HG03354 (cell line): Measurements from ENCODE around the gene SNCAIP.
"Not testable (repeated sequence)": the region's sequence is repeated elsewhere in the genome, so short reads cannot be mapped to it uniquely, and the experiment has no call there.

Experiments
- ATAC-seq: cut with Tn5 transposase; IDR thresholded peaks from one replicate; pipeline ENCODE4 v1.9.1; 2021; ENCODE audit warnings: mild to moderate bottlenecking; ENCODE audit not compliant: unreplicated experiment, poor library complexity, severe bottlenecking

Gene SNCAIP

GRCh38 chr5:122353361-122353760, 41.3 kb downstream of the SNCAIP start:
- ATAC-seq: not testable (repeated sequence)

DNA sequence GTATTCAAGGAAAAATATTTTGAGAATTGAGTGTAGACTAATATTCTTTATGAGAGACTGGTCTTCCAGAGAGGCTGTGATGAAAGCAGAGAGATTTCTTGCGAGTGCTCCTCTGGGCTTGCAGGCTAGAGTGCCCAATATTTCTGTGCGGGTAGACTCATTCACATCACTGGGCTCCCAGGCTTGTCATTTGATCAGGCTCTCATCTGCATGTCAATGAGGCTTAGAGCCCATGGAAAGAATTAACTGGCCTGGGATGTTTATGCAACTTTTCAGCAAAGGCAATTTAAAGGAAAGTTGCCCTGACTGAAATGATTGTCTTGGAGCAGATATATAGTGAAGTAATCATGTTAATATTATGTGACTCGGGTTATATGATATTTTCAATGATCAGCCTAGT, 42.3 kb downstream of the SNCAIP start:
- ATAC-seq: no peak

- ATAC-seq: no peak
Observed at GRCh38 chr5:122355324-122355723, 43.3 kb downstream of the SNCAIP start.

DNA sequence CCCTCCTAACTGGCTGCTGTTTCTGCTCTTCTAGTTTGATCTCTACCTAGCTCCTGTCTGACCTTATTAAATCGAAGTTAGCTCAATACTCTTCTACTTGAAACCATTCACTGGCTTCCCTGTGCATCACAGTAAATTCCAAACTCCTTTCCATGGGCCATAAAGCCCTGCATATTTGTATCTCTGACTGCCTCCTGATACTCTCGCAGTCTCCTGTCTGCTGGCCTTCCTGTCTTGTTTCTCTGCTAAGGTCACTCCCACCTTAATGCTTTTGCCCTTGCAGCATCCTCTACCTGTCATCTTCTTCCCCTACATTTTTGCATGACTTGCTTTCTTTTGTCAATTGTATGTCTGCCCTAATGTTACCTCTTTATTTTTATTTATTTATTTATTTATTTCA, 44.8 kb downstream of the SNCAIP start:
- no peak for ATAC-seq

DNA sequence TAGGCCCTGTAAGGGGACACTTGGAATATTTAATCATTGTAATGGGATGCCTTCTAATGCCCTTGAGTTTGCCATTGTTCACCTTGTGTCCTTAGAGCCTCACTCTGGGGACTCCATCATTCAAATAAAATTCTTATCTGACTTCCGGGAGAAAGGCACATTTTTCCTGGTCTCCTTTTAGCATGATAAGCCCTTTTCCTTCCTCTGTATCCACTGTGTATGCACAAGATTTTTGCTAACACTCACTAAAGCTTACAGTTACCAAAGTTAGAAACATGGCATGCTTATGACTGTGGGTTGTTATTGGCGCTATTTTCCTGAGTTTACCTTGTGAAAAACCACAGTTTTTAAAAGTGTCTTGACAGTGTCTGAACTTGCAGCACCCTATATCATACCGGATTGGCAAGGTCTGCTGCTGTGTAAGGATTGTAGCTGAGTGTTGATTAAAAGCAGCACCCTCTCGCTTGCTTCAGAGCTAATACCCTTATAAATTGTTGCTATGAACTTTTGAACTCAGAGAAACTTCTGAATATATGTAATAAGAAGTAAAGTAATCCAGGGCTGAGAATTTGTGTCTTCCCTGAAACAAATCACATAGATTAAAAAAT, 46.4 kb downstream of the SNCAIP start:
- ATAC-seq: no peak

DNA sequence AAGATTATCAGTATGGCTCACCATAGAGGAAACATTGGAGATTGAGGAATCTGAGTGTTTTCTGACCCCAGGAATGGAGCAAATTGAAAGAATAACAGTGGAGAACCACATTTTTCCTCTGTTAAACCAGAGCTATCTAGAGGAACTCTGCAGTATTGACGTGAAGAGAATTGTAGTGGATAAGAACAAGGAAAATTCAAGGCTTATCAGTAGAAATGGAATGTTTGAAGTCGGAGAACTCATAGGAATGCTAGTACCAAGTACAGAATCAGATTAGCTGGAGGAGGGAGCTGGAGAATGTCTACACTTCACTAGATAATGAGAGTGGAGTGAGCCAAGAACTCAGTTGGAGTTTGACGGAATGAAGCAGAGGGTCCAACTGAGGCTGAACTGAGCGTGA, 50.3 kb downstream of the SNCAIP start:
- ATAC-seq: no peak

DNA sequence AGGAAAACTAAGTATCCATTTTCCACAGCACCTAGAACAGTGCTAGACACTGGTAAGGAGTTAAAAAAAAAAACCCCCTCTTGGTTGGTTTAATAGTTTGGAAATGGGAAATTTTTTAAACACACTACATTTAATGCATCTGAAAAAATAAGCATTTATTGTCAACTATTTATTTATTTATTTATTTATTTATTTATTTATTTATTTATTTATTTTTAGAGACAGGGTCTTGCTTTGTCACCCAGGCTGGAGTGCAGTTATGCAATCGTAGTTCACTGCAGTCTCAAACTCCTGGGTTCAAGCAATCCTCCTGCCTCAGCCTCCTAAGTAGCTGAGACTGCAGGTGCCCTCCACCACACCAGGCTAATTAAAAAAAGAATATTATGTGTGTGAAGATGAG, 51.6 kb downstream of the SNCAIP start:
- ATAC-seq: no peak

GRCh38 chr5:122366501-122366900, 54.5 kb downstream of the SNCAIP start:
- no peak for ATAC-seq

DNA sequence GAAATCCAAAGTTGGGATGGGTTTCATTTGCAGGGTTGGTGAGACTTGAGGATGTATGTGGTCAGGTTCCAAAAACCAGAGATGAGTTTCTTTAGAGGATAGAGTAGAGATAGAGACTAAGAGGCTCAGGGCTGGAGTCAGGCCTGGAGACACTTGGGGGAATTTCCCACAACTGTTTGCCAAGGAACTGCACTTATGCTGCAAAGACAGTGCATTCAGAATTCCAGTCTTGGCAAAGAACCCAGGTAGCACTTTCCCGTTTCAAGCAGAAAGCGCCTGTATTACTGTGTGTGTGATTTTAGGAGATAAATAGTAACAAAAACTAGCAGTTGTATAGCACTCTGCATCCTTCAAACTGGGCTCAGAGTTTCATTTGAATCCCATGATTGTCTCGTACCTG, 55.4 kb downstream of the SNCAIP start:
- no peak for ATAC-seq

DNA sequence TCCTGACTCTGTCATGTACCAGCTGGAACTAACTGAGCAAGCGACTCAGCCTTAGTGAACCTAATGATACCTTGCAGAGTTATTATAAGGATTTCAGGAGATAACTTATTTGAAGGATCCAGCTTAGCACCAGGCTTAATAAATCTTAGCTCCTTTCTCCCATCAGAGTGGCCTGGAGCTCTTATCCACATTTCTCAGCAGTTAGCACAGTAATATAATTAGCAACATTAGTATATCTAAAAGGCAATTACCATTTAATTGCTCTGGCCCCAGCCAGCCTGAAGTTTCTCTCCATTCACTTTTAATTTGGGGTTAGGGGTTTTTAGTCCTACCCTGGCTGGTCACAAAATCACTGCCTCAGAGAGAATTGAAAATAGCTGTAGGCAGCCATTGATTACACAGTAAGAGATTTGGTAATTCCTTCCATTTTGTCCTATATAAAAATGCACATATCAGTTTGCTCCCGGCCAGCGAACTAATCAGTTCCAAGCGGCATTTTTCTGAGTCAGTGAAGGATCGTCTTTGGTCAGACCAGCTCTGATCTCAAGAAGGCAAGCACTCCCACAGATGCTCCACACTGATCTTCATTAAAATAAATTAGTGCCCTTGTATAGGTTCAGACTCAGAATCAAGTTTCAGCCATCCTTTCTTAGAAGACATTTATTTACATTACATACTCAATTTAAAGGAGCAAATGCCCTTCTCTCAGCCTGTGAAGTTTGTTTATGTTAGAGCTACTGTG, 56.6 kb downstream of the SNCAIP start:
- no peak for ATAC-seq

DNA sequence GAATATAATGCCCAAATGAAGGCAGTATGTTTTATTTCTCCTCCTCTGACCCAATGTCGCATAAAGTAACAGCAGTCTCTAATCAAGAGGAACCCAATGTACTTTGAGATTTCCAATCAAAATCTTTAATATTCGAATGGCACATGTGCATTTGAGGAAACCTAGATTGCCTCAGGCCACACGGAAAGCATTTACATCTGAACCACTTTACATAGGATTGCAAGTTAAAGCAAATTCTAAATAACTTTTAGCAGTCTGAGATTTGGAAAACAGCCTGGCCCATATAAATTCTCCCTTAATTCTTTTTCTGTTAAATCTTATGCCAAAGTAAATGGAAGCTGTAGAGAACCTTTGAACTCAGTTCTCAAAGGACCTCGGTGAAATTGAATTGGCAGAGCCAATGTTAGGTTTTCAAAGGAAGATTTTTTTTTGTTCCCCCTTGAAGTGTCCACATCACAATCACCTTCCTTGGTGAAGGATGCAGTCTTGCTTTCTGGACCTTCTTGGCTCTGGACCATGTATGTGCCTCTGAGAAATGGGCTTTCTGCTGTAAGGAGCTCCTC, 57.3 kb downstream of the SNCAIP start:
- ATAC-seq: no peak

GRCh38 chr5:122371511-122372151, 59.6 kb downstream of the SNCAIP start:
- no peak for ATAC-seq

DNA sequence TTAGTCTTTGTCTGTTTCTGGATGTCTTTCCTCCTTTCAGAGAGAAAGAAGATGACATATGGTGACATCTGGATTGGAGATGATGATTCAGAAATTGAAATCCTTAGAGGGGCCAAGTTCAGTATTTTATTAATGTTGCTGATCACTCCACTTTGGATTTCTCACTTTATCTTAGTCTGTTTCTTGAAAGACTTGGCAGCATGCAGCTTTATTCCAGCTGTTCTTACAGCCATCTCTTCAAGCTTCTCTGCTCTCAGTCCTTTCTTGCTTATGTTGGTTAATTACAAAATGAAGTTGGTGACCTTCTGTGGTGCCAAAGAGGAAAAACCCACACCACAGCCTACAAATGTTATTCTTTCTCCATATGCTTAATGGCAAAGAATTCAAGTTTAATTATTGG, 62.1 kb downstream of the SNCAIP start:
- no peak for ATAC-seq

- ATAC-seq: no peak
Observed at GRCh38 chr5:122375801-122376200, 63.8 kb downstream of the SNCAIP start.

DNA sequence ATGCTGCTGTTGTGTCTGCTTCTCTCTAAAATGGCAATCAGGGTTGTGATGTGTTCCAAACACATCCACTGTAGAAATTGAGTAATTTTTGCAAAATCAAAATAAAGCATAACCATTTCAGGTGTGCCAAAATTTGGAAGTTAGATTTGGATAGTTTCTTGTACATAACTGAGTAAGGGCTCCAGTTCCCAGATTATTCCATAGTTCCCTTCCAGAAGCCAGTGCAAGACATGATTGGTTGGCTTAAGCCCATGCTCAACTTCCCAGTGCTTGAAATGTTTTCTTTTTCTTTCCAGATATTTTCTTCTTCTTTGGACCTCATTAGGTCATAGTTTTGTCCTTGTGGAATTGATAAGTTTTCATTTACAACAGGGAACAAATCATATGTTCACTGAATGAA, 64.2 kb downstream of the SNCAIP start:
- ATAC-seq: no peak

DNA sequence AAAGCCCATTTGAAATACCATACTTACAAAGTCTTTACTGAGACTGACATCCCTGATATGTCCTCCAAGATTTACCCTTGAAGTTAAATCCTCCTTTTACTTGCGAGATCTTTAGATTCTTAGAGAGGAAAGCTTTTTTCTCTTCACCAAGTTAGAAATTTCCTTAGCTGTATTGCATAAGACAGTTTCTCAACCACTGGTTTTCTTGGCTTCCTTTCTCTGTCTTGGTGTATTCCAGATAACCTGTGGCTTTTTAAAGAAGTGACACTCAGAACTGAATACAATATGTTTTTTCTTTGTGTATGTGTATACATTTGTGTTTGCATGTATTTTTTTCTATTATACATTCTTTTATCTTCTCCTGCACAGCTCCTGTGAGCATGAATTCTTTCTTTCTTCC, 65.0 kb downstream of the SNCAIP start:
- no peak for ATAC-seq

DNA sequence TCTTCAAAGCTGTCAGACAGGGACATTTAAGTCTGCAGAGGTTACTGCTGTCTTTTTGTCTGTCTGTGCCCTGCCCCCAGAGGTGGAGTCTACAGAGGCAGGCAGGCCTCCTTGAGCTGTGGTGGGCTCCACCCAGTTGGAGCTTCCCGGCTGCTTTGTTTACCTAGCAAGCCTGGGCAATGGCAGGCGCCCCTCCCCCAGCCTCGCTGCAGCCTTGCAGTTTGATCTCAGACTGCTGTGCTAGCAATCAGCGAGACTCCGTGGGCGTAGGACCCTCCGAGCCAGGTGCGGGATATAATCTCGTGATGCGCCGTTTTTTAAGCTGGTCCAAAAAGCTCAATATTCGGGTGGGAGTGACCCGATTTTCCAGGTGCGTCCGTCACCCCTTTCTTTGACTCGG, 70.9 kb downstream of the SNCAIP start:
- ATAC-seq: not testable (repeated sequence)

DNA sequence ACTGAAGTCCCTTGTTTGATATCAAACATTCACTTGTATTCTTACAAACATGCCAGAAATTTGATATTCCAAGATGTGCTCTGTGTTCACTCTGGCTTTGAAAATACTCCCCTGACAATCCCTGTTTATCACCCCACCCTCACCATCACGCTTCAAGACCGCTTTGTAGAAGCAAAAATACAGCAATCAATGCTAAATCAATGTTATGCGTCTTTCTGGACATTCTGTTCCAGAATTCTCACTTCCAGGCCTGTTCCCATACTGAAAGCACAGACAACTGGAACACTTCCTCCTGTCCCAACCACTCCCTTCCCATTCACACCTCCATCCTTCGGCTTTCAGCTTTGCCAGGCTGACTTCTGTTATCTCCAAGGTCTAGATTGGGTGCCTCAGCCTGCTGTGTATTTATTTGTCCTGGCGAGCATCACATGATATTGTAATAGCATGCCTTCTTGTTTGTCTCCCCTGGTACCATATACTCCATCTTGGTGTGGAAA, 72.8 kb downstream of the SNCAIP start:
- ATAC-seq: no peak

GRCh38 chr5:122385286-122385685, 73.2 kb downstream of the SNCAIP start:
- no peak for ATAC-seq

- ATAC-seq: no peak
Observed at GRCh38 chr5:122385808-122386207, 73.8 kb downstream of the SNCAIP start.

DNA sequence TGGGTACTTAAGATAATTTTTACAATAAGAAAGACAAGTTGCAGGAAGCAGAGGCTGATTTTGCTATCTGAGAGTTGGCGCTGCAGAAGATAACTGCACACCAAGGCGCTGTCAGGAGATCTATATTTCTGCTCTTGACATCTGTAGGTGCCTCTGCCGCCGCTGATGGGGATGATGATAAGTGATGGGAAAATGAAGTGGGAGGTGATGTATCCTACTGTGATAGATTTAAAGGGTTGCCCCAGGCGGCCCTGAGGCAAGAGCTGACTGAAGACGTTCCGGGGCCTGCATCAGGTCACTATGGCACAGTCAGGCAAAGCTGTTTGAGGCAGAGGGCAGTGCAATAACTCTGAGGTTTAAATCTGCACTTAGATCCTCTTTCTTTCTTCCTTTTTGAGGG, 78.1 kb downstream of the SNCAIP start:
- no peak for ATAC-seq
